Renal cortex interstitium (tissue), 11 donors: Measurements from ENCODE around the gene UXS1. TPM values are rescaled to one million over a fixed set of nuclear protein-coding genes. Genes with fewer than 3 reads are reported as not detected.

Experiments used
- DNase-seq, 11 donors: peaks; one replicate each; pipeline ENCODE4 v3.0.0-alpha.2; 2013; ENCODE audit warnings: low read depth in 9 of 11, low spot score in 4 of 11; ENCODE audit errors: extremely low read depth in 1 of 11
- polyA plus RNA-seq, 3 donors: library from polyadenylated mRNA; unstranded; fragments of 120-200 nt; gene quantifications; one replicate each; pipeline ENCODE4 v1.2.1, GENCODE V29; 2013; ENCODE audit not compliant: insufficient read length in 3 of 3

The UXS1 gene
- polyA plus RNA-seq, 3 donors, result 71.8 to 83.1 (median 74.8) TPM

GRCh38 chr2:106106622-106107508 is 87.2 kb downstream of the UXS1 start:
- no peak for DNase-seq

GRCh38 chr2:106105151-106105922 is 88.8 kb downstream of the UXS1 start:
- DNase-seq, result no peak

GRCh38 chr2:106104332-106105062 is 89.6 kb downstream of the UXS1 start:
- peak in 8 of 11 donors; percentile 42 to 65 (median 48) for DNase-seq

GRCh38 chr2:106099691-106100090 is 94.4 kb downstream of the UXS1 start:
- DNase-seq, result no peak

- no peak for DNase-seq
Measured at GRCh38 chr2:106098664-106099063, 95.4 kb downstream of the UXS1 start.

- DNase-seq, result no peak
Measured at GRCh38 chr2:106098081-106098480, 96.0 kb downstream of the UXS1 start.

- DNase-seq, result no peak
Measured at GRCh38 chr2:106097038-106098000, 96.8 kb downstream of the UXS1 start.

GRCh38 chr2:106096299-106097037 is 97.6 kb downstream of the UXS1 start:
- no peak for DNase-seq

GRCh38 chr2:106095478-106096298 is 98.4 kb downstream of the UXS1 start:
- DNase-seq, result no peak

- DNase-seq, result no peak
Measured at GRCh38 chr2:106094131-106094841, 99.8 kb downstream of the UXS1 start.

- DNase-seq, result no peak
Measured at GRCh38 chr2:106090916-106091618, 103.0 kb downstream of the UXS1 start.

GRCh38 chr2:106089611-106090010 is 104.5 kb downstream of the UXS1 start:
- no peak for DNase-seq

GRCh38 chr2:106085181-106085940 is 108.7 kb downstream of the UXS1 start:
- no peak for DNase-seq

- DNase-seq, result no peak
Measured at GRCh38 chr2:106080959-106081358, 113.1 kb downstream of the UXS1 start.

GRCh38 chr2:106078096-106078495 is 116.0 kb downstream of the UXS1 start:
- no peak for DNase-seq
